Peyer's patch (tissue), 4 donors: Measurements from ENCODE around the gene KRT71. TPM values are rescaled to one million over a fixed set of nuclear protein-coding genes. Genes with fewer than 3 reads are reported as not detected.
"Not testable (repeated sequence)": the region's sequence is repeated elsewhere in the genome, so short reads cannot be mapped to it uniquely, and the experiment has no call there.

ENCODE experiments used
- DNase-seq, 3 donors: peaks; one replicate each; pipeline ENCODE4 v3.0.0-alpha.2; 2017 to 2019
- H3K27ac ChIP-seq, 4 donors: fragments of 200-600 bp; sonication (generic); one replicate each; pipeline ENCODE4 v1.5.1; 2016 to 2019
- H3K27me3 ChIP-seq, 2 donors: fragments of 200-600 bp; sonication (generic); one replicate each; pipeline ENCODE4 v1.5.1; 2019
- H3K36me3 ChIP-seq, 3 donors: fragments of 200-600 bp; sonication (generic); one replicate each; pipeline ENCODE4 v1.5.1; 2016 to 2019
- H3K4me1 ChIP-seq, 4 donors: fragments of 200-600 bp; sonication (generic); one replicate each; pipeline ENCODE4 v1.5.1; 2016 to 2019
- H3K4me3 ChIP-seq, 4 donors: fragments of 200-600 bp; sonication (generic); 1 replicate in 3 of 4; 2 replicates in 1 of 4; pipeline ENCODE4 v1.5.1; 2016 to 2019; ENCODE audit warnings: mild to moderate bottlenecking in 1 of 4
- H3K9me3 ChIP-seq, 4 donors: fragments of 200-600 bp; sonication (generic); one replicate each; pipeline ENCODE4 v1.5.1; 2016 to 2019; ENCODE audit warnings: mild to moderate bottlenecking in 1 of 4
- CTCF ChIP-seq, 6 experiments: fragments of 450-650 bp in 4 of 6; fragments of 200-600 bp in 2 of 6; sonication (generic) in 1 of 6; IDR thresholded peaks; one replicate each; pipeline ENCODE4 v1.5.1; 2017 to 2019; ENCODE audit warnings: antibody characterized with exemption in 6 of 6, mild to moderate bottlenecking in 3 of 6, moderate library complexity in 1 of 6
- POLR2A ChIP-seq, 2 donors: fragments of 450-650 bp; IDR thresholded peaks; one replicate each; pipeline ENCODE4 v1.5.1; 2017; ENCODE audit warnings: antibody characterized with exemption in 2 of 2, mild to moderate bottlenecking in 2 of 2, moderate library complexity in 2 of 2
- total RNA-seq, 4 donors: library from RNA; depleted of rRNA; stranded (reverse); fragments of >200 nt; gene quantifications; one replicate each; pipeline ENCODE4 v1.1.0, GENCODE V29; 2016

The KRT71 gene
- total RNA-seq, 4 donors from 2014 or later: not detected

GRCh38 chr12:52598966-52599365, 46.0 kb upstream of the KRT71 start:
- Histone ChIP-seq H3K9me3 (no peaks in the 10 kb centered on the region), H3K4me3 (no peak overlapping the region), H3K27ac (no peak overlapping the region), H3K4me1 (no peaks in the 10 kb centered on the region), H3K36me3 (no peaks in the 10 kb centered on the region), H3K27me3 (no peaks in the 10 kb centered on the region)
- DNase-seq: no peak
- TF ChIP-seq CTCF (IDR thresholded peaks at IDR 0.05) (no peak), POLR2A (IDR thresholded peaks at IDR 0.05) (no peak)

GRCh38 chr12:52594237-52594636, 41.3 kb upstream of the KRT71 start:
- H3K4me1 ChIP-seq, H3K27me3 ChIP-seq, DNase-seq, H3K36me3 ChIP-seq, H3K4me3 ChIP-seq, H3K27ac ChIP-seq, H3K9me3 ChIP-seq: not testable (repeated sequence)

GRCh38 chr12:52591521-52591920, 38.6 kb upstream of the KRT71 start:
- Histone ChIP-seq H3K9me3 (no peaks in the 10 kb centered on the region), H3K27me3 (no peaks in the 10 kb centered on the region), H3K4me3 (no peak overlapping the region), H3K27ac (no peak overlapping the region), H3K36me3 (no peaks in the 10 kb centered on the region), H3K4me1 (no peaks in the 10 kb centered on the region)
- no peak for DNase-seq
- TF ChIP-seq POLR2A (IDR thresholded peaks at IDR 0.05) (no peak), CTCF (IDR thresholded peaks at IDR 0.05) (no peak)

- Histone ChIP-seq H3K36me3 (no peaks in the 10 kb centered on the region), H3K27ac (no peak overlapping the region), H3K4me3 (no peak overlapping the region), H3K4me1 (no peaks in the 10 kb centered on the region), H3K27me3 (no peaks in the 10 kb centered on the region), H3K9me3 (no peaks in the 10 kb centered on the region)
- no peak for DNase-seq
- no peak for TF ChIP-seq CTCF (IDR thresholded peaks at IDR 0.05)
- no peak for TF ChIP-seq POLR2A (IDR thresholded peaks at IDR 0.05)
These were observed 37.1 kb upstream of the KRT71 start for GRCh38 chr12:52590021-52590420.

- TF ChIP-seq CTCF (IDR thresholded peaks at IDR 0.05): no peak
- TF ChIP-seq POLR2A (IDR thresholded peaks at IDR 0.05): no peak
- H3K4me1 ChIP-seq: no peaks in the 10 kb centered on the region
- H3K36me3 ChIP-seq: no peaks in the 10 kb centered on the region
- H3K27ac ChIP-seq: no peak overlapping the region
- H3K27me3 ChIP-seq: no peaks in the 10 kb centered on the region
- DNase-seq: no peak
- no peak overlapping the region for H3K4me3 ChIP-seq
- no peaks in the 10 kb centered on the region for H3K9me3 ChIP-seq
These were observed 34.6 kb upstream of the KRT71 start for GRCh38 chr12:52587563-52587962.

GRCh38 chr12:52585946-52586345, 33.0 kb upstream of the KRT71 start:
- TF ChIP-seq POLR2A (IDR thresholded peaks at IDR 0.05): no peak
- TF ChIP-seq CTCF (IDR thresholded peaks at IDR 0.05): no peak
- no peaks in the 10 kb centered on the region for H3K36me3 ChIP-seq
- DNase-seq: no peak
- H3K9me3 ChIP-seq: no peaks in the 10 kb centered on the region
- no peak overlapping the region for H3K27ac ChIP-seq
- no peaks in the 10 kb centered on the region for H3K27me3 ChIP-seq
- no peak overlapping the region for H3K4me3 ChIP-seq
- no peaks in the 10 kb centered on the region for H3K4me1 ChIP-seq
